Measurements from ENCODE around the gene CCDC197. TPM values are rescaled to one million over a fixed set of nuclear protein-coding genes. Genes with fewer than 3 reads are reported as not detected.
A peak's percentile ranks its signal among the peaks of the same experiment; 100 is the strongest.

The CCDC197 gene
- total RNA-seq, 3 donors from 2014 or later: 0.35 TPM; not detected in 2

GRCh38 chr14:94010625-94011024 lies 13.5 kb downstream of the CCDC197 start:
- Mint-ChIP-seq H3K9me3 (no peaks in the 10 kb centered on the region), H3K4me1 (ENCODE audit: low read depth) (peaks cover 44% of the 10 kb centered on the region), H3K27me3 (ENCODE audit: low read depth) (peaks cover 4% of the 10 kb centered on the region), H3K36me3 (ENCODE audit: insufficient read depth) (no peaks in the 10 kb centered on the region), H3K4me3 (no peak overlapping the region)
- ATAC-seq (no peak), DNase-seq (no peak)

GRCh38 chr14:94011795-94012194 lies 14.7 kb downstream of the CCDC197 start:
- DNase-seq (no peak), ATAC-seq (no peak)
- Mint-ChIP-seq H3K9me3 (no peaks in the 10 kb centered on the region), H3K4me3 (no peak overlapping the region), H3K27me3 (ENCODE audit: low read depth) (peaks cover 4% of the 10 kb centered on the region), H3K36me3 (ENCODE audit: insufficient read depth) (no peaks in the 10 kb centered on the region), H3K4me1 (ENCODE audit: low read depth) (peaks cover 44% of the 10 kb centered on the region)

- H3K36me3 Mint-ChIP-seq (ENCODE audit: insufficient read depth): no peaks in the 10 kb centered on the region
- H3K27me3 Mint-ChIP-seq (ENCODE audit: low read depth): peaks cover 4% of the 10 kb centered on the region
- ATAC-seq: no peak
- DNase-seq: no peak
- H3K4me3 Mint-ChIP-seq: no peak overlapping the region
- peaks cover 29% of the 10 kb centered on the region for H3K4me1 Mint-ChIP-seq (ENCODE audit: low read depth)
- no peaks in the 10 kb centered on the region for H3K9me3 Mint-ChIP-seq
Observed at GRCh38 chr14:94014382-94014781, 17.3 kb downstream of the CCDC197 start.

GRCh38 chr14:94015223-94015622 lies 18.1 kb downstream of the CCDC197 start:
- Mint-ChIP-seq H3K4me3 (no peak overlapping the region), H3K36me3 (ENCODE audit: insufficient read depth) (no peaks in the 10 kb centered on the region), H3K4me1 (ENCODE audit: low read depth) (peaks cover 22% of the 10 kb centered on the region), H3K27me3 (ENCODE audit: low read depth) (no peaks in the 10 kb centered on the region), H3K9me3 (no peaks in the 10 kb centered on the region)
- no peak for ATAC-seq
- DNase-seq: no peak

GRCh38 chr14:94016446-94016976 lies 19.4 kb downstream of the CCDC197 start:
- no peaks in the 10 kb centered on the region for H3K36me3 Mint-ChIP-seq (ENCODE audit: insufficient read depth)
- H3K4me1 Mint-ChIP-seq (ENCODE audit: low read depth): peaks cover 18% of the 10 kb centered on the region
- no peaks in the 10 kb centered on the region for H3K9me3 Mint-ChIP-seq
- no peak overlapping the region for H3K4me3 Mint-ChIP-seq
- DNase-seq (no peak), ATAC-seq (no peak)
- H3K27me3 Mint-ChIP-seq (ENCODE audit: low read depth): no peaks in the 10 kb centered on the region

GRCh38 chr14:94018308-94018707 lies 21.2 kb downstream of the CCDC197 start:
- ATAC-seq (no peak), DNase-seq (no peak)
- no peaks in the 10 kb centered on the region for H3K9me3 Mint-ChIP-seq
- H3K4me3 Mint-ChIP-seq: no peak overlapping the region
- no peaks in the 10 kb centered on the region for H3K27me3 Mint-ChIP-seq (ENCODE audit: low read depth)
- H3K36me3 Mint-ChIP-seq (ENCODE audit: insufficient read depth): no peaks in the 10 kb centered on the region
- H3K4me1 Mint-ChIP-seq (ENCODE audit: low read depth): peaks cover 23% of the 10 kb centered on the region

- ATAC-seq (no peak), DNase-seq (no peak)
- Mint-ChIP-seq H3K27me3 (ENCODE audit: low read depth) (no peaks in the 10 kb centered on the region), H3K9me3 (no peaks in the 10 kb centered on the region), H3K4me3 (no peak overlapping the region), H3K36me3 (ENCODE audit: insufficient read depth) (no peaks in the 10 kb centered on the region), H3K4me1 (ENCODE audit: low read depth) (peaks cover 21% of the 10 kb centered on the region)
Observed at GRCh38 chr14:94019329-94019728, 22.2 kb downstream of the CCDC197 start.

GRCh38 chr14:94020267-94020666 lies 23.2 kb downstream of the CCDC197 start:
- no peaks in the 10 kb centered on the region for H3K27me3 Mint-ChIP-seq (ENCODE audit: low read depth)
- H3K36me3 Mint-ChIP-seq (ENCODE audit: insufficient read depth): no peaks in the 10 kb centered on the region
- ATAC-seq (no peak), DNase-seq (no peak)
- H3K4me1 Mint-ChIP-seq (ENCODE audit: low read depth): peaks cover 21% of the 10 kb centered on the region
- no peaks in the 10 kb centered on the region for H3K9me3 Mint-ChIP-seq
- H3K4me3 Mint-ChIP-seq: no peak overlapping the region

GRCh38 chr14:94021001-94021400 lies 23.9 kb downstream of the CCDC197 start:
- Mint-ChIP-seq H3K36me3 (ENCODE audit: insufficient read depth) (no peaks in the 10 kb centered on the region), H3K4me3 (no peak overlapping the region), H3K4me1 (ENCODE audit: low read depth) (peaks cover 25% of the 10 kb centered on the region), H3K9me3 (no peaks in the 10 kb centered on the region), H3K27me3 (ENCODE audit: low read depth) (no peaks in the 10 kb centered on the region)
- ATAC-seq (no peak), DNase-seq (no peak)

GRCh38 chr14:94021416-94022157 lies 24.5 kb downstream of the CCDC197 start:
- no peaks in the 10 kb centered on the region for H3K27me3 Mint-ChIP-seq (ENCODE audit: low read depth)
- DNase-seq: no peak
- ATAC-seq: no peak
- H3K9me3 Mint-ChIP-seq: no peaks in the 10 kb centered on the region
- H3K36me3 Mint-ChIP-seq (ENCODE audit: insufficient read depth): no peaks in the 10 kb centered on the region
- H3K4me3 Mint-ChIP-seq: no peak overlapping the region
- peaks cover 27% of the 10 kb centered on the region for H3K4me1 Mint-ChIP-seq (ENCODE audit: low read depth)

GRCh38 chr14:94022532-94023411 lies 25.7 kb downstream of the CCDC197 start:
- Mint-ChIP-seq H3K9me3 (no peaks in the 10 kb centered on the region), H3K27me3 (ENCODE audit: low read depth) (no peaks in the 10 kb centered on the region), H3K4me1 (ENCODE audit: low read depth) (peaks cover 32% of the 10 kb centered on the region), H3K4me3 (no peak overlapping the region), H3K36me3 (ENCODE audit: insufficient read depth) (no peaks in the 10 kb centered on the region)
- no peak for DNase-seq
- no peak for ATAC-seq

- Mint-ChIP-seq H3K27me3 (ENCODE audit: low read depth) (no peaks in the 10 kb centered on the region), H3K4me1 (ENCODE audit: low read depth) (peaks cover 44% of the 10 kb centered on the region), H3K9me3 (no peaks in the 10 kb centered on the region), H3K4me3 (no peak overlapping the region), H3K36me3 (ENCODE audit: insufficient read depth) (no peaks in the 10 kb centered on the region)
- ATAC-seq (no peak), DNase-seq (no peak)
Observed at GRCh38 chr14:94024549-94024948, 27.4 kb downstream of the CCDC197 start.

- H3K36me3 Mint-ChIP-seq (ENCODE audit: insufficient read depth): no peaks in the 10 kb centered on the region
- peaks cover 41% of the 10 kb centered on the region for H3K4me1 Mint-ChIP-seq (ENCODE audit: low read depth)
- H3K27me3 Mint-ChIP-seq (ENCODE audit: low read depth): no peaks in the 10 kb centered on the region
- H3K9me3 Mint-ChIP-seq: no peaks in the 10 kb centered on the region
- peak overlapping the region; percentile 79 for H3K4me3 Mint-ChIP-seq
- ATAC-seq: no peak
- DNase-seq: no peak
Observed at GRCh38 chr14:94025720-94026119, 28.6 kb downstream of the CCDC197 start.

GRCh38 chr14:94026173-94026888 lies 29.2 kb downstream of the CCDC197 start, which contains the start of gene OTUB2:
Gene OTUB2 (plus strand): TSS chr14:94026340. CDS start chr14:94026538, 198 bp downstream.
- ATAC-seq (peak; percentile 99 to 100), DNase-seq (peak; percentile 94)
- no peaks in the 10 kb centered on the region for H3K36me3 Mint-ChIP-seq (ENCODE audit: insufficient read depth)
- peaks cover 38% of the 10 kb centered on the region for H3K4me1 Mint-ChIP-seq (ENCODE audit: low read depth)
- no peaks in the 10 kb centered on the region for H3K27me3 Mint-ChIP-seq (ENCODE audit: low read depth)
- H3K9me3 Mint-ChIP-seq: no peaks in the 10 kb centered on the region
- peak within 1 kb of the TSS; percentile 79 for H3K4me3 Mint-ChIP-seq

Data from activated T-cell treated with anti-CD3 and anti-CD28 coated beads, Interleukin-2, amount 50 U/mL, for 4 hours (primary cell).